ENCODE results near the gene IFITM1. TPM values are rescaled to one million over a fixed set of nuclear protein-coding genes. Genes with fewer than 3 reads are reported as not detected.
A peak's percentile ranks its signal among the peaks of the same experiment; 100 is the strongest.

Gene IFITM1
- total and polyA plus RNA-seq, 9 of the 15 experiments (the other 6 are each of a cell fraction or from before 2014, with no cell fraction given) = 691 to 5,579 (median 974) TPM

- ATAC-seq (no peak), FAIRE-seq (no peak), DNase-seq (ENCODE audit: extremely low read depth in 1 of 4, low spot score in 3 of 4) (peak in 2 of 4 experiments; percentile 7 to 10)
- Histone ChIP-seq H3K36me3 (ENCODE audit: control insufficient read depth, insufficient read depth, low read length) (no peaks in the 10 kb centered on the region; the same call in 2 of the 3 replicates), H3K9ac (ENCODE audit: insufficient read depth in 1 of 2, low read depth in 2 of 2, low read length in 2 of 2) (peak overlapping the region in 1 of 2 experiments; percentile 11; a peak in 1 of 4 replicates), H3K4me2 (ENCODE audit: insufficient read depth, low read length) (no peak overlapping the region), H3K27me3 (ENCODE audit: control insufficient read depth in 2 of 2, insufficient read depth in 2 of 2, low read length in 2 of 2) (no peaks in the 10 kb centered on the region; a peak in 1 of 5 replicates), H3K9me1 (ENCODE audit: control insufficient read depth, insufficient read depth, low read length) (peaks cover 2% of the 10 kb centered on the region), H4K20me1 (replicated peaks; ENCODE audit: control insufficient read depth, insufficient read depth, low read length) (no peaks in the 10 kb centered on the region), H3K27ac (ENCODE audit: extremely low read depth, low read depth, low read length) (no peak overlapping the region), H3K9me3 (replicated peaks; ENCODE audit: control insufficient read depth, insufficient read depth, low read depth, low read length) (peaks cover 13% of the 10 kb centered on the region), H2AFZ (ENCODE audit: low read depth, low read length) (no peak overlapping the region), H3K79me2 (ENCODE audit: control insufficient read depth, insufficient read depth, low read length) (peaks cover 8% of the 10 kb centered on the region; the same call in 1 of the 3 replicates), H3K4me3 (no peak overlapping the region), H3K4me1 (replicated peaks in 1 of 2; ENCODE audit: control insufficient read depth in 2 of 2, insufficient read depth in 2 of 2, low read length in 2 of 2) (peaks cover 19 to 53% of the 10 kb centered on the region in 2 experiments)
- BruUV-seq (replicated peaks) = no TSS peak
- ChIA-PET POLR2A (interaction anchor here (0.9 to 1.6 kb wide), 2 partner anchors 30 to 152 kb away, joined by 3 to 4 read pairs; partner anchors contain the start of genes BET1L and RIC8A), CTCF (ENCODE audit: low intra/inter-chr PET ratio) (no interaction called here)
- intact Hi-C loops (cut with micrococcal nuclease) = no loop called here
- in situ Hi-C loops (cut with MboI) = loop anchor here (5.0 kb wide), 1 partner anchor 107 kb away; no protein-coding TSS in a partner anchor
- 28% methylated on average over 3 of the region's 5 CpGs for WGBS (ENCODE audit: insufficient coverage, low coverage, missing lambda C conversion rate)
- no peak for TF ChIP-seq ADNP (tag; IDR thresholded peaks at IDR 0.05)
- no peak for TF ChIP-seq ZNF584 (CRISPR knock-in tag; IDR thresholded peaks at IDR 0.05; ENCODE audit: low read depth)
- no peak for TF ChIP-seq ZNF655 (CRISPR knock-in tag; IDR thresholded peaks at IDR 0.05)
- no peak for TF ChIP-seq ELK3 (CRISPR knock-in tag; IDR thresholded peaks at IDR 0.05)
- no peak for TF ChIP-seq ZBTB40 (IDR thresholded peaks at IDR 0.05)
- no peak for TF ChIP-seq ZBTB40 (CRISPR knock-in tag; IDR thresholded peaks at IDR 0.05)
- TF ChIP-seq CBX5 (IDR thresholded peaks at IDR 0.05; ENCODE audit: borderline replicate concordance, low read depth) = no peak
- TF ChIP-seq ARNT (IDR thresholded peaks at IDR 0.05) = no peak
- TF ChIP-seq SREBF1 (IDR thresholded peaks at IDR 0.05; ENCODE audit: borderline replicate concordance, low read depth, low read length) = no peak
Measured at GRCh38 chr11:359181-359714, 45.4 kb downstream of the IFITM1 start.

Measured in K562 (cell line).